GM19025 (cell line): Measurements from ENCODE around the gene TANGO6.

Experiments
- ATAC-seq: cut with Tn5 transposase; IDR thresholded peaks from one replicate; pipeline ENCODE4 v1.9.1; 2021; ENCODE audit warnings: mild to moderate bottlenecking, low read depth, moderate library complexity; ENCODE audit not compliant: unreplicated experiment

TANGO6 gene

DNA sequence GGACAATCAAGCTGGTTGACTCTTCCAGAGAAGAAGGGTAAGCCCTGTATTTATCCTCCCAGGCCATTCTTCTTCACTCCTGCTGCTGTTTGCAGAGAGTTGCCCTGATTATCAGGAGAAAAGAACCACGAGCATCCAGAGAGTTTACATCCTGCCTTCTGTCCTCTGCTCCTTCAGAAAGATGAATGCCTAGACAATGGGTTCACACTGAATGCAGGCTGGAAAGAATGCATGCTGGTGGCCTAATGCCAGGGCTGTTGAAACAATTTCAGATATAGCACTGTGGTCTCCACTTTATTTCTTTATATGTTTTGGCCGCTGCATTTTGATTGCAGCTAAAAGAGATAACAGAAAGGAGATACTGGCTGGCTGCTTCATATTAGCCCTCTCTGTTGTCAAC, 241.0 kb downstream of the TANGO6 start:
- no peak for ATAC-seq

DNA sequence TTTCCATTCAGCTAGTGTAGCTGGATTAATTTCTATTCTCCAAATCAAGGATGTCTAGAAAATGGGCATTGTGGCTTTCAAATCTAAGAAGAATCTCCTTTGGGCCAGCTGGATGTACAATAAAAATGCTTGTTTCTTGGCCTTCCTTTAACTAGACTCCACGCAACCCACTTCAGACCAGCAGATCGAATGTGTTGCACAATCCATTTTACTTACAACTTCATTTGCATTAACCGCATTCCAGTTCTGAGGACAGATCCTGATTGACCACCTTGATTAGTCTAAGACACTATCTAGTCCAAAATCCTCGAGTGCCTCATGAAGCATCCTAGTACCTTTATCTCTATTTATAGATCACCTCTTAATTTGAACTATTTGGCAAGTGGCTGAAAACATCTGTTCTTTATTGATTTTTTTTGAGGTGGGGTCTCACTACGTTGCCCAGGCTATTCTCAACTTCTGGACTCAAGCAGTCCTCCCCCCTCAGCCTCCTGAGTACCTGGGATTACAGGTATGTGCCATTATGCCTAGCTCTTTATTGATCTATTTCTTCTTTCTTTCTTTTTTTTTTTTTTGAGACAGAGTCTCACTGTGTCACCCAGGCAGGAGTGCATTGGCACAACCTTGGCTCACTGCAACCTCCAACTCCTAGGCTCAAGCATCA, 241.8 kb downstream of the TANGO6 start:
- ATAC-seq, result no peak

DNA sequence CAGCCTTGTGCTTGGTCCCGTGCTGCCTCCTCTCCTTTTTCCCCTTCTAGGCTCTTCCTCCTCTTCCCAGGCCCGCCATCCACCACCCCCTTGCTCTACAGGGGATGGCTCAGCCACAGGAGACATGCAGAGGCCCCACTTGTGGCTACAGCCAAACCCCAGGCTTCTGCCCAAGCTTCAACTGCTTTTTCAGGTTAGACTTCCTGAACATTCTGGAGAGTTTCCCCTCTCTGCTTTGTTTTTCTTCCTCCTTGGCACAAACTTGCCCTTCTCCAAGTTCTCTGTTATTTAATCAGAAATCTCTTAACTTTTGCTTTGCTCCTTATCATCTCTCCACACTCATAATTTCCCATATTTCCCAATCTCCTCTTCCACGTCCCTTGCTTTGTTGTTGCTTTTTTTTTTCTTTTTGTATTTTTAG, 243.8 kb downstream of the TANGO6 start:
- no peak for ATAC-seq

DNA sequence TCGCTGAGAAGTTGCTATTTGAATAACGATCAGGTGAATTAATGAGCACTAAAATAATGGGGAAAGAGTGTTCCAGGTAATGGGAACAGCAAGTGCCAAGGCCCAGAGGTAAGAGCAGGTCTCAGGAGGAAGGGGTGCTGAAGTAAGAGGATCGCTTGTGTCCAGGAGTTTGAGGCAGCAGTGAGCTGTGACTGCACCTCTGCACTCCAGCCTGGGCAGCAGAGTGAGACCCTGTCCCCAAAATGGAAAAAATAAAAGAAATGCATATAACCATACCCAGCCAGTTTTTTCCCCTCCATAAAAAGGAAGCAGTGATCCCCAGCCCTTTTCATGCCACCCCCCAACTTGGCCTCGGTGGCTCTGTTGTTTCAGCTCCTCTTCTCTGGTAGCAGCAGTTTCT, 245.4 kb downstream of the TANGO6 start:
- ATAC-seq, result no peak

DNA sequence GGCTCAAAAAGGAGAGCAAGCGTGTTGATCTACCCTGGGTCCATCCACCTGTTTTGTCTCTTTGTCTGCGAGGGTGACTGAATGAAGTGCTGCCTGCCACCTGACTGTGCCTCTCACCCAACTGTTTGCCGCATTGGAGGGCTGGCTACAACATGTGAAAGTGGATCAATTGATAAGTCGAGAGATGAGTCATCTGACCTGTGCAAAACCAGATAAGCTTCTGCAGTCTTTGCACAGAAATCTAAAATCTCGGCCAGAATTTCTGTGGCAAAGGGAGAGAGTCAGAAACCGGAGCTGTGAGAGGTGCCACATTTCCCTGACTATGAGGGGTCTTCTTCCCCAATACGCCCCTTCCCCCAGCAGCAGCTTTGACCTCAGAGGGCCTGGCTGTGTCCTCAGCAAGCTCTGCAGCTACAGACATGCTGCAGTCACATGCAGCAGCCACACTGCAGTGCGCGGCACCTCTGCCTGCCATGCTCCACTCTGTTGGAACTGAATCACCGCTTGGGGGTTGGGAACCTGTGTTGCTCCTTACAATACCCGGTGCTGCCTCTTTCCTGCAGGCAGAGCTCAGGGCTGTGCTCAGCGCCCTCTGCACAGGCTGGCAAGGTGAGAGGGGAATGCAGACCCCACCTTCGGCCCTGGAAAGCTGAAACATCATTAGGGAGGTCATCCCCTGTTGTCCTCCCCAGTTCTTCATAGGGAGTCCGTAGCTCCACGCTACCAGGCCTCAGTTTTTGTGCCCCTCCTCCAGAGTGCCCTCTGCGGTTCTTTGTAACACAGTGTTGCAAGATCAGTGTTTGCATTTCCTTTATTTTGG, 246.0 kb downstream of the TANGO6 start:
- no peak for ATAC-seq

DNA sequence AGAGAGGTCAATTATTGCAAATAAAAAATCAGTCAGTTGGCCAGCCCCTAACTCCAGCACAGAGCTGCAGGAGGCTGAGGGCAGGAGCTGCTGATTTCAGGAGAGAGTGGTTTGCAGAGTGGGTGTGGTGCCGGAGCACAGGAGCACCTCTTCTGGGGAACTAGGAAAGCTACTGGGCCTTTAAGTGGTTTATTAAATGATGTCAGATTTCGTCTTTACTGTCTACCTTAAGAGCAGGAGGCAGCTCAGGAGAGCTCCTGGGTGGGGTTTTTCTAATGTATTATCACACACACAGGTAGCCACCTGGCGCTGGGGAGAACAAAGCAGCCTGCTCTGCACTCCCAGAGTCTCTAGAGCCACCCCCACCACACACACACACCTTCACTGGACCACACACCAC, 250.6 kb downstream of the TANGO6 start:
- no peak for ATAC-seq

DNA sequence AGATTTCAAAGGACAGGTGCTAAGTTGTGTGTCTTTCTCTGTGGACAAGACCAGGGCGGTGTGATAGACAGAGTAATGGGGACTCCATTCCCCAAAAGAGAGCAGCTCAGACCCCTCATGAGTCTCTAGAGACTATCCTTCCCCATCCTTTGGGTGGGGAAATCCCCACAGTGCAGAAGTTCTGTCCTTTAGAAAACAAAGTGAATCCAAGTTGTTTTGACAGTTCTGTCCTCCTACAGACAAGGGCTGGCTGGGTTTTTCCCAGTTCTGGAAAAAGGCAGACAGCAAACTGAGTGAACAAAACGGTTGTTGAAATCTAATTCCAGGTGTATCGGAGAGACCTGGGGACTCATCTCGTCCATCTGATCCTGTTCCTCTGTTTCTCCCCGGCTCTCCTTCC, 251.2 kb downstream of the TANGO6 start:
- no peak for ATAC-seq

DNA sequence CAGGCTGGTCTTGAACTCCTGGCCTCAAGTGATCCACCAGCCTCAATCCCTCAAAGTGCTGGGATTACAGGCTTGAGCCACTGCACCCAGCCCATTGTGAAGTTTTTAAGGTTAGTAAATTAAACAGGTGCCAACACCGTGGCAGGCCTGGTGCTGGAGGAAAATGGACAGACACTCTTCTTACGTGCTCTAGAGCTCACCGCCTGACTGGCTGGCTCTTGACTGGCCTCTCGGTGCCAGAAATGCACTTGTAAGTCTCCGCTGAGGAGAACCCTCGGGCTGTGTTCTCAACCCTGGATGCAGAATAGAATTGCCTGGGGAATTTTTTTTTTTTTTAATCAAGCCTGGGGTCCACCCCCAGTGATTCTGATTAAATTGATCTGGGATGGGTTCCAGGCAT, 251.9 kb downstream of the TANGO6 start:
- ATAC-seq, result no peak

DNA sequence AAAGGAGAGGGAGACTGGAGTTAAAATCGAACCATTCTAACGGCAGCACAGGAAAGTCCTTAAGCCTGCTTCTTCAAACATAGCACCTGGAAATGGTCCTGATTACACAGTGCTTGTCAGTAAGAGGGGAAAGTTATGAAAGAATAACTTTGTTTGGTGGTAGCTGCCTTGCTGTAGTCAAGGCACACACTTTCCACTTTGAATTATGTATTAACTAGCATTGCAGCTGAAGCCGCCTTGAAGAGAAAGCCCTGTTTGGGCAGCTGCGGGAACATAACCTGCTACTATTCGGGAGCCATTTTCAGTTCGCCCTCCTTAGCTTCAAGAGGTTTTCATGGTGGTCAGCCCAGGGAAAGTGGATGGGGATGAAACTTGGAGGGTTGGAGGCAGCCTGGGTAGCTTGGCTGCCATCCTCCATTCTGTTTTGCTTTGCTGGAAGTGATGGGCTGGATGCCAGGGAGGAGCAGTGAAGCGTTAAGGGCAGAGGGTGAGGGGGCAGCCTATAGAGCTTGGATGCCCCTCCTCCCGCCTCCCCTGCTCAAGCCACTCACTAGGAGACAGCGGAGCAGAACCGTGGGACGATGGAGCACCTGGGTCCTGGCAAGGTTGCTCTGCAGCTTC, 256.9 kb downstream of the TANGO6 start:
- ATAC-seq, result no peak

DNA sequence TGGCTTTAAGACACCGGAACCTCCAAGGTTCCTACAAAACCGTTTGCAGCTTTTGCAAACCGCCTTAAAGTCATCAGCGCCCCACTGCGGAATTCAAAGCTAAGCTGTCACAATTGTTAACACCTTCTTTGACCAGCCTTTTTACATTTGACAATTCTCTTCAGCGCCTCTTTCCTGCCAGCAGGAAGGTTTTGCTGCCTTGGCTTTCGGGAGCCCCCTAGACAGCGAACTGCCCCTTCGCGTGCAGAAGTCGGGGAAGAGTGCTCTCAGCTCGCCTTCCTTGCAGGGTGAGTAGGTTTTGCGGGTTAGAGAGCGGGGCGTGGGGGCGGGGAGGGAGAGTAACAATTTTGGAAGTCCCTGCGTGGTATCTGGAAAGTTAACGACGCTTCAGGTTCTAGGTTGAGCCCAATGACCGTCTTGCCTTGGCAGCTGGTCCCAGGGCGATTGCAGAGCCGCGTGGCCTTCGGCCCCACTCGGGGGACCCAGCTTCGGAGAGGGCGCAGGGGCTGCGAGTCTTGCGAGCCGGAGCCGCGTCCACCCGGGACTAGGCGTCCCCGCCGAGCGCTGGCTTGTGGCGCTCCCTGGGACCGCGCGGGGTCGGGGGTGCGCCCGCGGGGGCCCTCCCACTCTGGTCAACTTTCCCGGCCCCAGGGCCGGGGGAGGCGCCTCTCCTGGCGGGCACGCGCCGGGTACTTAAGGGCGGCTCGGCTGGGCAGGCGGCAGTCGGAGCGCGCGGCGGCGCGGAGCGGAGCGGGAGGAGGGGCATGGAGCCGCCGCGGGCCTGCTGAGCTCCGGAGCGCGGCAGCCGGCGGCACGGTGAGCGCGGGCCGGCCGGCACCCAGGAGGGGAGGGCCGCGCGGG, 262.4 kb downstream of the TANGO6 start, which contains the start of gene HAS3:
HAS3 (plus strand) TSS at position 153 of the 861 bp plus-strand sequence. CDS start 3,743 bp downstream, outside the sequence.
- no peak for ATAC-seq

DNA sequence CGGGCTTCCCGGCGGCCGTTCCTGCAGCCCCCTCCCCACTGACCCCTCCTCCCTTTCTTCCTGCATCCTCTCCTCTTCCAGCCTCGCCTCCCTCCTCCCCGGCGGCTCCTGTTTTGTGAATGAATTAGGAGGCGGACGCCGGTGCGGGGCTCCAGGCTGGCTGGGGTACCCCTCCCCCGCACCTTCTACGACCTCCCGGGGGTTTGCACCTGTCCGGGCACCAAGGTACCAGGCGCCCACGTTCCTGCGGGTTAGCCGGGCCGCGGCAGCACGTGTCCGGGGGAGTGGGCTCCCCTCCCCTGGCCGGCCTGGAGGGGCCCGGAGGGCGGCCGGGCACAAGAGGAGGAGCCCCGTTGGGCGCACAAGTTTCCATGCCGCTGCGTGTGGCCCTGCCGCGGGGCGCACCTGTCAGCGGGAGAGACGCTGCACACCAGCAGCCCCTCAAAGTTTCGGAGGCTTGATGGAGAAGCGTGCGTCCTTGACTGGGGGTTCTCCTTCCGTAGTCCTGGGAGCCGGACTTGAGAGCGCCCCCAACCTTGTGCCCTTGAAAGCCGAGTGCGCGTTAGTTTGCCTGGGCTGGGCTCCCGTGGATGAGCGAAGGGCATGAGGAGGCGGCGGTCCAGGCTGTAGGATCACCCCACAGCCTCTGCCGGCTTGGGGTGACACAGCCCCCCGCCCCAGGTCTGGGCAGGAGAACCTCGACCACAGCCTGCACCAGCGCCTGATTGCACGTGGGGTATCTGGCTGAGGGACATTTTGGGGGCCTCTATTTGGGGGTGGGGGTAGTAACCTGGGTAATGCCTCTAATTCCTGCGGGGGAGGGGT, 263.4 kb downstream of the TANGO6 start:
- no peak for ATAC-seq

DNA sequence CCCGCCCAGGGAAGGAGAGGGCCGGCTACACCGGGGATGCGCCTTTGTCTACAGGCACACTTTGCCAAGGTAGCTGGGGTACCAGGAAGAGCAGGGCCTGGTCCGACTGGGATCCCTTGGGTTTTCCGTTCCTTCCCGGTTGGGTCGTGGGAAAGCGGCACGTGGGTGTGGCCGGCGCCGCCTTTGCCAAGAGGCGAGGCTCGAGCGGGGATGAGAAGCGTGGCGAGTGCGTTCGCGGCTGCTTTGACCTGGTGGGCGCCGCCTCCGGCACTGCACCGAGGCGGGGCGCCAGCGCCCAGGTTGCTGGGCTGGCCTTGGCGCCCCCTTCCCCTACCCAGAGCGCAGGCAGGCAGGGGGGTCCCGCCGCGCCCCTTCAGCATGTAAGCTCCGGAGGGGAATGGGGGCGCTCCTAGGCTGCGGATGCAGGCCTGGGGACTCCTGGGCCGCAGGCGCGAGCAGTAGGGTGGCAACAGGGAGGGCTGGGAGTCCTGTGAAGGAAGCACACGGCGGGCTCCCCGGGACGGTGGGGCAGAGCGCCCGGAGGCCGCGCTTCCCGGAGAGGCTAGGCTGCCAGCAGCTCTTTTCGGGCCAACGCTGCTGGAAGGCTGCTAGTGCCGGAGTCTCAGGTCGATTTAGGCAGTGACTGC, 264.1 kb downstream of the TANGO6 start:
- no peak for ATAC-seq

DNA sequence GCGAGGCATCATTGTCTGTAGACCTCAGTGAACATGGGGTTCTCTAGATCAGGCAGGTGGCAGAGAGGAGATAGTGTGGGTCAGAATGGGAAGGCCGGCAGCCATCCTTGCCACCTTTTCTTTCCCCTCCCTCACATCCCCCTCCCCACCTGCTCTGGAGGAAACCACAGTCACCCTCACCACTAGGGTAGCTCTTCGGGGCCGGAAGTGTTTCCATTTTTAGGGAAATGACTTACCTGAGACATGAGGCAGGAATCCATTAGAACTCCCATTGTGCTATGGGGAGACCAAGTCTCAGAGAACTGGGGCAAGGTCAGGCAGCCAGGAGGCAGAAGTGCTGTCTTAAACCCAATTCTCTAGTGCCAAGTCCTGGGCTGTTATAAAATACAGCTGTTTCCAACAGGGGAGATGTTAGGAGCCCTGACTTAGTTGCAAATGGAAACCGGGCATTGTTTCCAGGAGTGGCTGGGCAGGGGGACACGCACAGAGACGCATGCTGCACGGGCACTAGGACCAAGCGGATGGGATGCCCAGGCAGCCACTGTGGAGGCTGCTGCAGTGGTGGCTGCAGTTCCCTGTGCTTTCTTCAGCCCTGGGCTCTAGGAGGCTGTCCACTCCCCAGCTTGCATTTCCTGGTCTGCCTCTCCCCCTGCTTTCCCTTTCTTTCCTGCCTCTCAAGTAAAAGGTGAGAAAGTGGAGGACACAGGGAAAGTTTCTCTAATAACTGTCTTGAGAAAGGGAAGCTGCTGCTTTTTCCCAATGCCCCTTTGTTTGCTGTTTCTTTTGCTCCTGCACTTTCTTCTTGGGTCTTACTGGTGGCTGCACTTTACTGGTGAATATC, 265.0 kb downstream of the TANGO6 start:
- no peak for ATAC-seq

DNA sequence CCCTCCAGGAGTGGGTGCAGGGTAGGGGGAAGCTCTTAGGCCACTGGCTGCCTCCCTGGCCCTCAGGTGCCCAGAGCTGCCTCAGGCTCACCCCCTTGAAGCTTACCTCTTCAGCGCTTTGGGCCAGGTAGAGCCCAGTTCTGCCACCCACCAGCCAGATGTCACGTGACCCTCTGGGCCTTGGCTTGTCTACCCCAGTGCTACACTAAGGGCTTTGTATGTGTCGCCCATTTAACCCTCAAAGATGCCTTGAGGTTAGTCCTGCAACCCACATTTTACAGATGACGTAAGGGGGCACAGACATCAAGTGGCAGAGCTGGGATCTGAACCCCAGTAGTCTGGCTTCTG, 265.5 kb downstream of the TANGO6 start:
- ATAC-seq, result no peak

DNA sequence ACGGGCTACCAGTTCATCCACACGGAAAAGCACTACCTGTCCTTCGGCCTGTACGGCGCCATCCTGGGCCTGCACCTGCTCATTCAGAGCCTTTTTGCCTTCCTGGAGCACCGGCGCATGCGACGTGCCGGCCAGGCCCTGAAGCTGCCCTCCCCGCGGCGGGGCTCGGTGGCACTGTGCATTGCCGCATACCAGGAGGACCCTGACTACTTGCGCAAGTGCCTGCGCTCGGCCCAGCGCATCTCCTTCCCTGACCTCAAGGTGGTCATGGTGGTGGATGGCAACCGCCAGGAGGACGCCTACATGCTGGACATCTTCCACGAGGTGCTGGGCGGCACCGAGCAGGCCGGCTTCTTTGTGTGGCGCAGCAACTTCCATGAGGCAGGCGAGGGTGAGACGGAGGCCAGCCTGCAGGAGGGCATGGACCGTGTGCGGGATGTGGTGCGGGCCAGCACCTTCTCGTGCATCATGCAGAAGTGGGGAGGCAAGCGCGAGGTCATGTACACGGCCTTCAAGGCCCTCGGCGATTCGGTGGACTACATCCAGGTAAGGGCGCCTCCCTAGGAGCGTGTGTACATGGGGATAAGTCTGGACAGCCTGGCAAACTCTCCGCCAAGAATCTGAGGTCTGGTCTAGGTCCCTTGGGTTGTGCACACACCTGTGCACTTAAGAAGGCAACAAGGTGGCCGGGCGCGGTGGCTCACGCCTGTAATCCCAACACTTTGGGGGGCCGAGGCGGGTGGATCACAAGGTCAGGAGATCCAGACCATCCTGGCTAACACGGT, 266.3 kb downstream of the TANGO6 start:
- ATAC-seq, result no peak

DNA sequence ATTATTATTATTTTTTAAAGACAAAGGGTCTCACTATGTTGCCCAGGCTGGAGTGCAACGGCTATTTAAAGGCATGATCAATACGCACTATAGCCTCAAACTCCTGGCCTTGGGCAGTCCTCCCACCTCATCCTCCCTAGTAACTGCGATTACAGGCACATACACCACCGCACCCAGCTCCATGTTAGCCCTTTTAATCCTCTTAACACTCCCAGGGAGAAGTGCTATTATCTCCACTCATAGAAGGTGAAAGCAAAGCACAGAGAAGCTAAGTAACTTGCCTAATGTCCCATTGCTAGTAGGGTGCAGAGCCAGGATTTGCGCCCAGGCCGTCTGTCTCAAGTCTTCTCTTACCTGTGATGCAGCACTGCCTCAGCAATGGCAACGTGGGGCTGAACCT, 267.1 kb downstream of the TANGO6 start:
- no peak for ATAC-seq

DNA sequence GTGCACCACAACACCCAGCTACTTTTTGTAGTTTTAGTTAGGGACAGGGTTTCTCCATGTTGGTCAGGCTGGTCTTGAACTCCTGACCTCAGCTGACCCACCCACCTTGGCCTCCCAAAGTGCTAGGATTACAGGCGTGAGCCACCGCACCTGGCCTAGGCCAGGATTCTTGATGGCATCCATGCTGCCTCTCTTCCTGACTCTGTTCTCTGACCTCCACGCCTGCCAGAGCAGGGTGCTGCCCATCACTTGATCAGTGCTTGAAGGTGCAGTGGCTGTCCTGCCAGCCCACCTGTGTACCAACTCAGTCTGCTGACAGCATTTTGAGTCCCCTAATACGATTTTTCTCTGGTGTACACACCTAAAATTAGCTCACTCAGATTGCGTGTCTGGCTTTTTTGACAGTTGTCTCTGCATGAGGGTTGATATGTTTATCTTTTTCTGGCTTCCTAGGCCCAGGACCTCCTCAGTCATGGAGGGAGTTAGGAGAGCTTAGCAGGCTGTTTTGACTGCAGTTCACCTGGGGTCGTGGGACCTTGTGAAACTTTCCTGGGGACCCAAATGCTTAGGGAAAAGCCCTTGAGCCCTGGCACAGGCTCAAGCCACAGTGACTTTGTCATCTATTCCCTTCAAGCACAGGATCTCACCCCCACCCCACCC, 268.0 kb downstream of the TANGO6 start:
- ATAC-seq, result no peak
